Tibial artery (tissue), 4 donors: Measurements from ENCODE around the gene GATAD2A.
A peak's percentile ranks its signal among the peaks of the same experiment; 100 is the strongest.

ENCODE experiments used
- DNase-seq, 2 donors: peaks; one replicate each; pipeline ENCODE4 v3.0.0-alpha.2; 2019
- H3K27ac ChIP-seq, 2 donors: fragments of 200-600 bp; sonication (generic) in 1 of 2; 1 replicate in 1 of 2; 2 replicates in 1 of 2; pipeline ENCODE4 v1.5.1; 2018 to 2019; ENCODE audit warnings: mild to moderate bottlenecking in 1 of 2
- H3K27me3 ChIP-seq, 2 donors: fragments of 200-600 bp; sonication (generic) in 1 of 2; one replicate each; pipeline versions ENCODE4 v1.5.1 to v1.6.0; 2016 to 2019
- H3K36me3 ChIP-seq, 3 donors: fragments of 200-600 bp; sonication (generic) in 2 of 3; one replicate each; pipeline ENCODE4 v1.5.1; 2016 to 2019; ENCODE audit warnings: mild to moderate bottlenecking in 2 of 3
- H3K4me1 ChIP-seq, 4 donors: fragments of 200-600 bp; sonication (generic) in 2 of 4; 1 replicate in 3 of 4; 2 replicates in 1 of 4; pipeline ENCODE4 v1.5.1; 2016 to 2019
- H3K4me3 ChIP-seq, 2 donors: fragments of 200-600 bp; sonication (generic) in 1 of 2; 1 replicate in 1 of 2; 2 replicates in 1 of 2; pipeline ENCODE4 v1.5.1; 2018 to 2019; ENCODE audit warnings: mild to moderate bottlenecking in 2 of 2
- H3K9me3 ChIP-seq, 3 donors: fragments of 200-600 bp; sonication (generic) in 1 of 3; one replicate each; pipeline ENCODE4 v1.5.1; 2016 to 2019
- intact Hi-C: fragments of 100-400 bp; cut with DNase I; formaldehyde crosslinking; loops from one replicate; pipeline ENCODE4 v1.15.0; 2023; ENCODE audit warnings: low total_unique reads
- TF ChIP-seq, protein P1 (sequence below), 2 experiments: fragments of 200-600 bp in 1 of 2; fragments of 450-650 bp in 1 of 2; IDR thresholded peaks; one replicate each; pipeline ENCODE4 v1.5.1; 2017 to 2019; ENCODE audit warnings: antibody characterized with exemption in 2 of 2, mild to moderate bottlenecking in 1 of 2, moderate library complexity in 1 of 2

The GATAD2A gene

DNA sequence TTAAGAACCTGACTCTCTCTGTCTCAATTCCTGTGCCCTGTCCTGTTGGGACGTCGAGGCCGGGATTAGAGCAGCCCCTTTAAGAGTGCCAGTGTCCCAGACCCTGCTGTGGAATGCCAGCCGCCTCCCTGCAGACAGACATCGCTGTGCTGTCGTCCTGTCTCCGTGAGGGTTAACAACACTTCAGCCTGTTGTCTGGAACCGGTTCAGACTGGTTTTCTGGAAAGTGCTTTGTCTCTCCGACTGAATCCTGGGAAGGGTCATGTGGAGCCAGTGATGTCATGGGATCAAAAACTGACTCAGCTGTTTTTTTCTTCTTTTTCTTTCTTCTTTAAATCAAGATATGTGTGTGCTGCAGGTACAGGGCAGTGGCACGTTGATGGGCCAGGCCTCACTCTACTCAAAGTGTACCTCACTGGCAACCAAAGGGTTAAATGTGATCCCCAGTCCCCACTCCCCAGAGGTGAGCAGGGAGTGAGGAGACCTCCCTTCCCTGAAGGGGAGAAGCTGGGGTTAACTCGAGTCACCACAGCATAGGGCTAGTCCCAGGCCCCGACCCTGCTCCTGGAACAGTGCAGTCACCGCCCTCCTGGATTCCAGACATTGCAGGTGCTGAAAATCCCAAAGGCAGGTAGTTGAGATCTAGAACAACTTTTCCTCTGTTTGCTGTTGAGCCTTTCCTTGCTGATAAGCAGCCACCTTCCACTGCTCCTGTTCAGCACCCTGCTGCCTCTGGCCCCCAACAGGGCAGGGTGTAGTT is 59.0 kb downstream of the GATAD2A start:
- Histone ChIP-seq H3K27me3 (no peaks in the 10 kb centered on the region), H3K27ac (peak overlapping the region; percentile 74 to 80), H3K4me1 (peaks cover 25 to 55% (median 52%) of the 10 kb centered on the region in 4 donors), H3K9me3 (peaks cover 0 to 21% (median 16%) of the 10 kb centered on the region in 3 donors), H3K4me3 (no peak overlapping the region), H3K36me3 (peaks cover 17 to 45% (median 41%) of the 10 kb centered on the region in 3 donors)
- no peak for DNase-seq
- intact Hi-C loops = loop anchor here (10.0 kb wide), 1 partner anchor 60 kb away; the partner anchor contains the start of gene GATAD2A
- TF ChIP-seq, protein P1, sequence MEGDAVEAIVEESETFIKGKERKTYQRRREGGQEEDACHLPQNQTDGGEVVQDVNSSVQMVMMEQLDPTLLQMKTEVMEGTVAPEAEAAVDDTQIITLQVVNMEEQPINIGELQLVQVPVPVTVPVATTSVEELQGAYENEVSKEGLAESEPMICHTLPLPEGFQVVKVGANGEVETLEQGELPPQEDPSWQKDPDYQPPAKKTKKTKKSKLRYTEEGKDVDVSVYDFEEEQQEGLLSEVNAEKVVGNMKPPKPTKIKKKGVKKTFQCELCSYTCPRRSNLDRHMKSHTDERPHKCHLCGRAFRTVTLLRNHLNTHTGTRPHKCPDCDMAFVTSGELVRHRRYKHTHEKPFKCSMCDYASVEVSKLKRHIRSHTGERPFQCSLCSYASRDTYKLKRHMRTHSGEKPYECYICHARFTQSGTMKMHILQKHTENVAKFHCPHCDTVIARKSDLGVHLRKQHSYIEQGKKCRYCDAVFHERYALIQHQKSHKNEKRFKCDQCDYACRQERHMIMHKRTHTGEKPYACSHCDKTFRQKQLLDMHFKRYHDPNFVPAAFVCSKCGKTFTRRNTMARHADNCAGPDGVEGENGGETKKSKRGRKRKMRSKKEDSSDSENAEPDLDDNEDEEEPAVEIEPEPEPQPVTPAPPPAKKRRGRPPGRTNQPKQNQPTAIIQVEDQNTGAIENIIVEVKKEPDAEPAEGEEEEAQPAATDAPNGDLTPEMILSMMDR (IDR thresholded peaks at IDR 0.05) = no peak

DNA sequence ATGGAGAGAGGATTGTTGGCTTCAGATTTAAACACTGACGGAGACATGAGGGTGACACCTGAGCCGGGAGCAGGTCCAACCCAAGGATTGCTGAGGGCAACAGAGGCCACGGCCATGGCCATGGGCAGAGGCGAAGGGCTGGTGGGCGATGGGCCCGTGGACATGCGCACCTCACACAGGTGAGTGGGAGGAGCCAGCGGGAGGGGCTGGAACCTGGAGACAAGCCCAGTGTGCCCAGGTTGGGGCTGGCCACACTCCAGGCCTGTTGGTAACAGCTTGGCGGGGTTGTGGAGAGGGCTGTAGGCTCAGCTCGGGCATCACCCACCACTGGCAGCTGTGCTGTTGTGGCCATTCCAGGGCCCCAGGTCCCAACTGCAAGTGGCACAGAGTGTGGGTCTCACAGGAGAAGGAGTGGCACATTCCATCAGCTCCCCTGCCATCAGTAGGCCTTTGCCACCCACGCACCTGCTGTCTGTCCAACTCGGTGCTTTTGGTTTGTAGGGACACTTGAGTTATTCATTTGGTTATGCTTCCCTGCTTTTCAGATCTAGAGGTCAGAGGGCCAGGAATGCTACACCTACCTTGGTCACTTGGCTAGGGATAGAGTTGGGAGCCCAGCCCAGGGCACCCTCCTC is 60.1 kb downstream of the GATAD2A start:
- peaks cover 0 to 21% (median 16%) of the 10 kb centered on the region in 3 donors for H3K9me3 ChIP-seq
- H3K4me1 ChIP-seq = peaks cover 21 to 45% (median 43%) of the 10 kb centered on the region in 4 donors
- TF ChIP-seq, protein P1 (IDR thresholded peaks at IDR 0.05) = no peak
- H3K27ac ChIP-seq = no peak overlapping the region
- intact Hi-C loops = loop anchor here (10.0 kb wide), 1 partner anchor 61 kb away; the partner anchor contains the start of gene GATAD2A
- H3K36me3 ChIP-seq = peaks cover 17 to 45% (median 41%) of the 10 kb centered on the region in 3 donors
- no peak for DNase-seq
- H3K4me3 ChIP-seq = no peak overlapping the region
- no peaks in the 10 kb centered on the region for H3K27me3 ChIP-seq

DNA sequence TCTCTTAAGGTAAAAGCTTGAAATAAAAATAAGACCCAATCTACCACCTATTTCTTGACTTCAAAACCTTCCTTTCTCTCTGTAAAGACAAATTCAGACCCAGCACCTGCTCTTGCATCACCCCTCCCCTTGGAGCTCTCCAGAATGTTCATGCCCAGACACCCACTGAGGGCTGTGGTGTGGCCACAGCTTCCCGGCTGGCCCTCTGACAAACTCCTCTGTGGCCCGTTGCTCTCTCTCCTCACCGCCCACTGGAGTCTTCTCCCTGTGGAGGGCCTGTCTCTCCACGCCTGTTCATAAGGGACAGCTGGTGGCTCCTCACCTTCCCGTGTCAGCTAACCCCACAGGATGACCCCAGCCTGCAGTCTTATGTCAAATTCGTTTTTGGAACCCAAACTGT is 60.7 kb downstream of the GATAD2A start:
- TF ChIP-seq, protein P1 (IDR thresholded peaks at IDR 0.05) = no peak
- intact Hi-C loops = loop anchor here (10.0 kb wide), 1 partner anchor 61 kb away; the partner anchor contains the start of gene GATAD2A
- Histone ChIP-seq H3K9me3 (peaks cover 0 to 21% (median 16%) of the 10 kb centered on the region in 3 donors), H3K27me3 (no peaks in the 10 kb centered on the region), H3K4me3 (no peak overlapping the region), H3K4me1 (peaks cover 21 to 40% (median 37%) of the 10 kb centered on the region in 4 donors), H3K27ac (no peak overlapping the region), H3K36me3 (peaks cover 17 to 45% (median 41%) of the 10 kb centered on the region in 3 donors)
- DNase-seq = no peak

DNA sequence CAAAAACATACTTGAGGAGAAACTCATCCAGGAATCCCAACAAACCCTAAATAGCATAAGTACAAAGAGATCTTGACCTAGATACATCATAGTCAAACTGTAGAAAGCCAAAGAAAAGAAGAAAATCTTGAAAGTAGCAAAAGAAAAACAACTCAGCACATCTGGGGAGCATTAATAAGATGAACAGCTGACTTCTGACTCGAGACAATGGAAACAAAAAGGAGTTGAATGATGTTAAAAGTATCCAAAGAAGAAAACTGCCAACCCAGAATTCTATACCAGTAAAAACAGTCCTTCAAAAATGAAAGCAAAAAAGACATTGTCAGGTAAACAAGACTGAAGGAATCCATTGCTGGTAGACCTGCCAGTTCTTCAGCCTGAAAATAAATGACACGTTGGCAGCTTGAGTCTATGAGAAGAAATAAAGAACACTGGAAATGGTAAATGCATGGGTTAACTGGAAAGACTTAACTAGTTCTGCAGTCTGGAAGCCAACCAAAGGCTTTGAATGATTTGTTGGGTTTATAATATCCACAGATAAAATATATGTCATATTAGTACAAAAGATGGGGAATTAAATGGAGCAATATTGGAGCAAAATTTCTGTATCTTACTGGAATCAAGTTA is 63.1 kb downstream of the GATAD2A start:
- intact Hi-C loops = loop anchor here (10.0 kb wide), 1 partner anchor 64 kb away; the partner anchor contains the start of gene GATAD2A
- H3K36me3 ChIP-seq = peaks cover 17 to 45% (median 41%) of the 10 kb centered on the region in 3 donors
- H3K4me3 ChIP-seq = no peak overlapping the region
- DNase-seq = no peak
- H3K27me3 ChIP-seq = no peaks in the 10 kb centered on the region
- TF ChIP-seq, protein P1 (IDR thresholded peaks at IDR 0.05) = no peak
- H3K4me1 ChIP-seq = peaks cover 2 to 28% (median 19%) of the 10 kb centered on the region in 4 donors
- peaks cover 0 to 21% (median 16%) of the 10 kb centered on the region in 3 donors for H3K9me3 ChIP-seq
- no peak overlapping the region for H3K27ac ChIP-seq

DNA sequence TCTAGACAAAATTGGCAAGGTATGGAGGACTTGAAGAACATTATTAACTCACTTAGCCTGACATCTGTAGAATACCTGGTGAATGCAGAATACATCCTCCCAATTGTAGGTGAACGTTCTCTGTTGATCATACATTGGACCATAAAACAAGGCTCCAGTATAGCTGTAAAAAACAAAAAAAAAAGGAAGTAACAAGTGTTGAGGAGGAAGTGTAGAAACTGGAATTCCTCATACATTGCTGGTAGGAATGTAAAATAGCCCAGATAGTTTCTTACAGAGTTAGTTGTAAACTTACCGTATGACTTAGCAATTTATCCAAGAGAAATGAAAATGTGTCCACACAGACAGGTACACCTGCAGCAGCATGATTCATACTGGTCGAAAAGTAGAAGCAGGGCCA is 65.1 kb downstream of the GATAD2A start:
- Histone ChIP-seq H3K27me3 (no peaks in the 10 kb centered on the region), H3K9me3 (peaks cover 0 to 21% (median 16%) of the 10 kb centered on the region in 3 donors), H3K4me1 (peaks cover 0 to 19% (median 5%) of the 10 kb centered on the region in 4 donors), H3K4me3 (no peak overlapping the region), H3K36me3 (peaks cover 14 to 47% (median 34%) of the 10 kb centered on the region in 3 donors), H3K27ac (no peak overlapping the region)
- DNase-seq = no peak
- intact Hi-C loops = no loop called here
- TF ChIP-seq, protein P1 (IDR thresholded peaks at IDR 0.05) = no peak
